Prostate gland (tissue), 2 donors: ENCODE measurements around the gene TFAM.
"Not testable (repeated sequence)": the region's sequence is repeated elsewhere in the genome, so short reads cannot be mapped to it uniquely, and the experiment has no call there.

Experiments used
- CTCF ChIP-seq, 4 experiments: fragments of 200-600 bp in 2 of 4; fragments of 450-650 bp in 2 of 4; sonication (generic) in 2 of 4; IDR thresholded peaks; 1 replicate in 3 of 4; 2 replicates in 1 of 4; pipeline ENCODE4 v1.5.1; 2016 to 2019; ENCODE audit warnings: antibody characterized with exemption in 4 of 4, mild to moderate bottlenecking in 2 of 4, moderate library complexity in 2 of 4
- POLR2A ChIP-seq: fragments of 450-650 bp; IDR thresholded peaks from one replicate; pipeline ENCODE4 v1.6.1; 2016; ENCODE audit warnings: antibody characterized with exemption, mild to moderate bottlenecking

GRCh38 chr10:58417902-58418301 lies 32.7 kb downstream of the TFAM start:
- TF ChIP-seq CTCF (IDR thresholded peaks at IDR 0.05); POLR2A: not testable (repeated sequence)
